GM19455 (cell line): ENCODE results near the gene BCOR.

Experiments used
- ATAC-seq: cut with Tn5 transposase; IDR thresholded peaks from one replicate; pipeline ENCODE4 v1.9.1; 2021; ENCODE audit not compliant: unreplicated experiment

Gene BCOR

GRCh38 chrX:40116925-40117324 is 19.2 kb upstream of the BCOR start:
- no peak for ATAC-seq

GRCh38 chrX:40112996-40113395 is 15.2 kb upstream of the BCOR start:
- no peak for ATAC-seq

DNA sequence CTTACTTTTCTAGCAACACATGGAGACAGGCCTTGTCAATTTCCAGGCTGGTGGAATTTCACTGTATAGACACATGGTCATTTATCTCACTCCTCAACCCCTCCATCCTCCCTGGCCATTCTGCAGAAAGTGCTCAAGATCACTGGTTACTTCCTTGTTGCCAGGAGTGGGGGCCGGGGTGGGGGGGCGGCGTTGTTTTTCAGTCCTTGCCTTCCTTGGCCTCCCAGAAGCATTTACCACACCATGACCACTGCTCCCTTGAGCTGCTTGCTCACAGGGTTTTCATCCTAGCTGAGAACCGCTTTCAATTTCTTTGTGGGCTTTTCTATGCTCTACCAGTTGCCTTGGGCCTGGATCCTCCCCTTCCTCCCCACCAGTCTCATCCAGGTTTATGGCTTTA is 14.1 kb upstream of the BCOR start:
- ATAC-seq, result no peak

GRCh38 chrX:40109288-40110008 is 11.7 kb upstream of the BCOR start:
- no peak for ATAC-seq

DNA sequence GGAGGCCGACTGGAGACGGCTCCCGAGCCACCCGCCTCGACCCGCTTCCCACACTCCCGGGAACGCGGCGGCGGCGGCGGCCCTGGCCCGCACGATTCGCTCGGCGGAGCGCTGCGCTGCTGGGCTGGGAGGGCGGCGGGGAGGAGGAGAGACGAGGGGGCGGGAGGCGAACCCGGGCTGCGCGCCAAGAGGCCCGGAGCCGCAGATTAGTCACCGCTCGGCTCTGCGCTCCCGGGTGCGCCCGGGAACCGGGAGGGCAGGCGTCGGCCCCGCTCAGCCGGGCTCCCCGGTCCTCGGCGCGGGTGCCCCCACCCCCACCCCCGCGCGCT is 11.2 kb upstream of the BCOR start:
- no peak for ATAC-seq

DNA sequence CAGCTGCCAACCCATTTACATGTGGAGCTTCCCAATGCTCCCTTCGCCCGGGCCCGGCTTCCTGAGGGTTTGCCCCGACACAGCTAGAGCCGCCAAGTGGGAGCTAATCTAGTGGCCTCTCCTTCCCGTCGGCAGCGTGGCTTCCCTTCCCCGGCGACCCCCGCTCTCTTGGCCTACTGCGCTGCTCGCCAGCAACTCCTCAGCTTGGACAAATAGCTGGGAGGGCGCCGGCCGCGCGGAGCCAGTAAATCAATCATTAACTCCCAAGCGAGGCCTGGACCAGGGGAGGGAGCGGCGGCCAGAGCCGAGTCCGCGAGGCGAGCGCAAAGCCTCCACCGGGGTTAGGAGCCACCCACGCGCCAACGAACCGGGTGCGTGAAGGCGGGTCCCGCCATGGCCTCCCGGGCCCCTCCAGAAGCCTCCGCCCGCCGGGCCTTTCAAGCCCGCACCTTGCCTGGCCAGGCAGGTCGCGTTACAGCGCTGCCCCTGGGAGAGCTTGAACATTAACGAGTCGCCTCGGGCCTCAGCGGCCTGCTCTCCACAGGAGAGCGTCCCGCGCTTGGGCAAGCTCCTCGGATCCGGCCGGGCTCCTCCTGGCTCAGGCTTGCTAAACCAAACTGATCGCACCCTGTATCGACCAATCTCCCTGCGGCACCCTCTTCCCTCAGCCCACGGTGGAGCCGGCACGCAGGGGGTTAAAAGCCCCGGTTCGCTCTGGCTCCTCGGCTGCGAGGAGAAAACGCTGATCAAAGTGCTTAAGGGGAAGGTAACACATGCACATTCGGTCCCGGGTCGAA is 10.6 kb upstream of the BCOR start:
- ATAC-seq, result no peak

GRCh38 chrX:40107291-40108161 is 9.8 kb upstream of the BCOR start:
- ATAC-seq, result no peak

- no peak for ATAC-seq
These were observed 9.0 kb upstream of the BCOR start for GRCh38 chrX:40106676-40107290.

GRCh38 chrX:40105835-40106675 is 8.3 kb upstream of the BCOR start:
- no peak for ATAC-seq

GRCh38 chrX:40104985-40105834 is 7.5 kb upstream of the BCOR start:
- ATAC-seq, result no peak

DNA sequence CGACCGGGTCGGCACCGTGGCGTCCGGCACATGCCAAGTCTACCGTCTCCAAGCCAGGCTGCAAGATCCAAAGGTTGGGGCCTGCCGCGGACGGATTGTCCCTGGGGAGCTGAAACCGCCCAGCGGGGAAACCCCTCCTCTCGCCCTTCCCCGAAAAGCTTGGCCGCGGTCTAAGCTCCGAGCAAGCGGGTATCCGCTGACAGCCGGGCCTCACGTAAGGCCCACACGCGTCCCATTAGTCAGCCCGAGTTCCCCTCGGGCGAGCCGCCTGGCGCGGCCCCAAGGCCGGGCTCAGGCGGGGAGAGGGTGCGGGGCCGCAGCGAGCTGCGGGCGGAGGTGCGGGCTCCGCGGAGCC is 6.8 kb upstream of the BCOR start:
- ATAC-seq, result no peak

DNA sequence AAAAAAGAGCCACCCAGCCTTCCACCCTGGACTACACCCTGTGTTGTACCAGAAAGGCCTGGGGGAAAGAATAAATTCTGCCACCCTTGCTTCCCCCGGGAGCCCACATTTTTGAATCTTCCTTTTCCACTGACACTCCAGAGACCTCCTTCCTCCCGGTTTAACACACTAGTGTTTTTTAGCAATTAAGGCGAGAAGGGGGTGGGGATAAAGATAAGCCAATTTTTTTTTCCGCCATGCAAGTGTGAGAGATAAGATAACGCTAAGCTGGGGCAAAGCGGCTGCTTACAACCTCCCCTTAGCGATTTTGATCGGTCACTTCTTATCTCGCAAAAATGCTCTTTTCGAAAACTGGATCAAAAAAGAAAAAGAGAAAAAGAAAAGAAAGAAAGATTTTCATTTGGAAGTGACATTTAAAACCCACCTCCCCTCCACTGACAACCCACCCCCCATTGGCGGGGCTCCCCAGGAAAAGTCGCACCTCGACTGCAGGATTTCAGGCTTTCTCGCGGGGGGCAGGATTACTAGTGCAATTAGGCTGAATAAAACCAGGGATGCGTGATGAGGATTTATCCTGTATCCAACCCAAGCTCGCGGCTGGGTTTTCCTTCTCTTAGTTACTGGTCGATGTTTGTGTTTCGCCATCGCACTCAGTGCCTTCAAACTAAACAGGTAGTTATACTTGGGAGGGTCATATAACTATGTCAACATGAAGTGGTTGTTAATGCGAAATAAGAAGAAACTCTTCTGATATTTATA is 6.0 kb upstream of the BCOR start:
- ATAC-seq, result no peak

- ATAC-seq, result no peak
These were observed 4.9 kb upstream of the BCOR start for GRCh38 chrX:40102393-40103381.

DNA sequence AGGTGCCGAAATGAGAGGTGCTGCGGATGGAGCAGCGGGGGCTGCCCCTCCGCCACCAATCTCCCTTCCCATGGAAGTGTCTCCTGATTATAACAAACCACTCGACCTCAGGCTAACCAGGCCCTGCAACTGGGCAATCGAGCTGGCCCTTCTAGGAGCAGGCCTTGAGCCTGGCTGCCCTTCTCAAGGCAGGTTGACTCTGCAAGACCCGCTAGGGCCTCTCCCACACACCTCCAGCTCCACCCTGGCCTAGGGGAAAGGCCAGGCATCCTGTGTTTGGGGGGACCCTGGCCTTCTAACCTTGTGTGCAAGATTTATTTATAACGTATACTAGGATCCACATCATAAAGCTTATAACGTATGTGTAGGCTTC is 3.7 kb upstream of the BCOR start:
- no peak for ATAC-seq

- no peak for ATAC-seq
These were observed 3.0 kb upstream of the BCOR start for GRCh38 chrX:40100537-40101429.

- ATAC-seq, result no peak
These were observed 2.4 kb upstream of the BCOR start for GRCh38 chrX:40100141-40100536.
